Glutamatergic neuron (in vitro differentiated cells): ENCODE measurements around the gene FMO1. TPM values are rescaled to one million over a fixed set of nuclear protein-coding genes. Genes with fewer than 3 reads are reported as not detected.

Experiments used
- DNase-seq: peaks from one replicate; pipeline ENCODE4 v3.0.0; 2022
- H3K27ac Mint-ChIP-seq: one replicate; pipeline ENCODE4 v1.8.0; 2020; ENCODE audit warnings: mild to moderate bottlenecking, mixed read lengths, inconsistent platforms; ENCODE audit not compliant: unreplicated experiment
- H3K27me3 Mint-ChIP-seq: one replicate; pipeline ENCODE4 v1.8.0; 2020; ENCODE audit warnings: mild to moderate bottlenecking, moderate library complexity, mixed read lengths, inconsistent platforms; ENCODE audit not compliant: unreplicated experiment
- H3K36me3 Mint-ChIP-seq: one replicate; pipeline ENCODE4 v1.8.0; 2020; ENCODE audit warnings: mild to moderate bottlenecking, mixed read lengths, inconsistent platforms; ENCODE audit not compliant: unreplicated experiment
- H3K4me1 Mint-ChIP-seq: one replicate; pipeline ENCODE4 v1.8.0; 2020; ENCODE audit warnings: mild to moderate bottlenecking, low read depth, mixed read lengths, inconsistent platforms; ENCODE audit not compliant: unreplicated experiment
- H3K4me3 Mint-ChIP-seq: one replicate; pipeline ENCODE4 v1.8.0; 2020; ENCODE audit warnings: mild to moderate bottlenecking, mixed read lengths, inconsistent platforms; ENCODE audit not compliant: unreplicated experiment
- H3K9me3 Mint-ChIP-seq: one replicate; pipeline ENCODE4 v1.8.0; 2020; ENCODE audit warnings: mild to moderate bottlenecking, moderate library complexity, mixed read lengths, inconsistent platforms; ENCODE audit not compliant: unreplicated experiment
- CTCF ChIP-seq: fragments of 200-600 bp; sonication (generic); IDR thresholded peaks from one replicate; pipeline ENCODE4 v1.5.0; 2021; ENCODE audit not compliant: partially characterized antibody, unreplicated experiment
- total RNA-seq: library from RNA; stranded (reverse); fragmentation: NEBNext Ultra II Directional; extraction: Animal tissue kit (Norgen Biotek cat#: 25700); gene quantifications from one replicate; pipeline ENCODE4 v1.2.1, GENCODE V29; 2021; ENCODE audit not compliant: unreplicated experiment

Gene FMO1
- total RNA-seq, 1 donor from 2014 or later, result not detected

GRCh38 chr1:171270806-171271205 is 22.5 kb downstream of the FMO1 start:
- no peak for TF ChIP-seq CTCF
- Mint-ChIP-seq H3K36me3 (no peaks in the 10 kb centered on the region), H3K27ac (no peak overlapping the region), H3K27me3 (no peaks in the 10 kb centered on the region), H3K4me3 (no peak overlapping the region), H3K9me3 (peaks cover 2% of the 10 kb centered on the region), H3K4me1 (no peaks in the 10 kb centered on the region)
- no peak for DNase-seq

- DNase-seq, result no peak
- Mint-ChIP-seq H3K4me3 (no peak overlapping the region), H3K9me3 (peaks cover 2% of the 10 kb centered on the region), H3K36me3 (no peaks in the 10 kb centered on the region), H3K27ac (no peak overlapping the region), H3K4me1 (no peaks in the 10 kb centered on the region), H3K27me3 (no peaks in the 10 kb centered on the region)
- no peak for TF ChIP-seq CTCF
Observed at GRCh38 chr1:171277534-171277933, 29.2 kb downstream of the FMO1 start.

DNA sequence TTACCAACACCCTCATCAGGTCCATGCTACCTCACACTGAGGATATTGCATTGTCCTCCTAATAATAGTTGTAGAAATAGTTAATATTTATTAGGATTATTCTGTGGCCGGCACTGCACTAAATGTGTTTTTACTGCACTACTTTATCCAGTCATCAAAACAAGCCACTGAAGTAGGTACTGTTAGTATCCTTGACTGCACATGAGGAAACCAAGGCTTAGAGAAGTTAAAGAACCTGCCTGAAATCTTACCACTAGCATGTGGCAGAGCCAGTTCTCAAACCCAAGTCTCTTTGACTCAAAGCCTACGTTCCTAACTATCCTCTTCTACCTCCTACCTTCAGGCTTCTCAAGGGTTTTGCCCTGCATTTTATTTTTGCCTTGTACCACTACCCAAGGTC is 30.9 kb downstream of the FMO1 start:
- H3K9me3 Mint-ChIP-seq, result no peaks in the 10 kb centered on the region
- no peaks in the 10 kb centered on the region for H3K4me1 Mint-ChIP-seq
- no peak overlapping the region for H3K27ac Mint-ChIP-seq
- no peaks in the 10 kb centered on the region for H3K27me3 Mint-ChIP-seq
- DNase-seq, result no peak
- no peaks in the 10 kb centered on the region for H3K36me3 Mint-ChIP-seq
- no peak overlapping the region for H3K4me3 Mint-ChIP-seq
- no peak for TF ChIP-seq CTCF

DNA sequence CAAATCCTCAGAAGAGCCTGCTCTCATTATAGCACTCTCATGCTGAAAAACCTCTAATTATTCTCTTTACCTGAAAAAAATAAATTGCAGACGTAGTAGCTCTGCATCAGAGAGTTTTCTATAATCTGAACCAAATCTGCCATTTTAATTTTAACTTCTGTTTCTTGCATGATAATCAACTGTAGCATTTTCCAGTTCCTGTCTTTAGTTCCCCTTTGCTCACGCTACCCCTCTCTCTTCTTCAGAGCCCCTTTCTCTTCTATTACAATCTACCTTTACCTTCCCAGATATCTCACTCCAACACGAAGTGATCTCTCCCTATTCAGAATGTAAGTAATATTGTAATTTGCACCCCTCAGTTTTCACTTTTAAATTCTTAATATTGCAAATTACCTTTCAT is 31.4 kb downstream of the FMO1 start:
- Mint-ChIP-seq H3K4me1 (no peaks in the 10 kb centered on the region), H3K4me3 (no peak overlapping the region), H3K27ac (no peak overlapping the region), H3K27me3 (no peaks in the 10 kb centered on the region), H3K36me3 (no peaks in the 10 kb centered on the region), H3K9me3 (no peaks in the 10 kb centered on the region)
- DNase-seq, result no peak
- TF ChIP-seq CTCF, result no peak

DNA sequence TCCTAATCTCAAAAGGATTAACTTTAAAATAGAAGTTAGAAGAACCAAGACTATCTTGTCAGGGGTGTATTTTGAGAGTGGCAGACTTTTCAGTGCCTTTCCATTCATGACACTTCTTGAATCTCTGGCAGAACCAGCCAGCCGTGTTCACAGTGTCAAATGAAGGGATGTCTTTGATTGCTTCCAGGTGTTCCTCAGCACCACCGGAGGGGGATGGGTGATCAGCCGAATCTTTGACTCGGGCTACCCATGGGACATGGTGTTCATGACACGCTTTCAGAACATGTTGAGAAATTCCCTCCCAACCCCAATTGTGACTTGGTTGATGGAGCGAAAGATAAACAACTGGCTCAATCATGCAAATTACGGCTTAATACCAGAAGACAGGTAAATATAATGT is 32.3 kb downstream of the FMO1 start:
- Mint-ChIP-seq H3K27ac (no peak overlapping the region), H3K36me3 (no peaks in the 10 kb centered on the region), H3K4me3 (no peak overlapping the region), H3K4me1 (no peaks in the 10 kb centered on the region), H3K9me3 (no peaks in the 10 kb centered on the region), H3K27me3 (no peaks in the 10 kb centered on the region)
- no peak for TF ChIP-seq CTCF
- DNase-seq, result no peak
